RPMI7951 (cell line): ENCODE measurements around the gene PCDHA3. TPM values are rescaled to one million over a fixed set of nuclear protein-coding genes. Genes with fewer than 3 reads are reported as not detected.
"Not testable (repeated sequence)": the region's sequence is repeated elsewhere in the genome, so short reads cannot be mapped to it uniquely, and the experiment has no call there.

ENCODE experiments used
- DNase-seq: peaks from one replicate; pipeline ENCODE4 v3.0.0-alpha.2; 2012; ENCODE audit warnings: low read depth
- total RNA-seq: library from RNA; depleted of rRNA; stranded (reverse); fragments of >200 nt; shearing (Covaris generic); gene quantifications from 2 replicates; pipeline ENCODE4 v1.2.3, GENCODE V29; 2014; rRNA removed

Gene PCDHA3
- not detected in 2 replicates for total RNA-seq

DNA sequence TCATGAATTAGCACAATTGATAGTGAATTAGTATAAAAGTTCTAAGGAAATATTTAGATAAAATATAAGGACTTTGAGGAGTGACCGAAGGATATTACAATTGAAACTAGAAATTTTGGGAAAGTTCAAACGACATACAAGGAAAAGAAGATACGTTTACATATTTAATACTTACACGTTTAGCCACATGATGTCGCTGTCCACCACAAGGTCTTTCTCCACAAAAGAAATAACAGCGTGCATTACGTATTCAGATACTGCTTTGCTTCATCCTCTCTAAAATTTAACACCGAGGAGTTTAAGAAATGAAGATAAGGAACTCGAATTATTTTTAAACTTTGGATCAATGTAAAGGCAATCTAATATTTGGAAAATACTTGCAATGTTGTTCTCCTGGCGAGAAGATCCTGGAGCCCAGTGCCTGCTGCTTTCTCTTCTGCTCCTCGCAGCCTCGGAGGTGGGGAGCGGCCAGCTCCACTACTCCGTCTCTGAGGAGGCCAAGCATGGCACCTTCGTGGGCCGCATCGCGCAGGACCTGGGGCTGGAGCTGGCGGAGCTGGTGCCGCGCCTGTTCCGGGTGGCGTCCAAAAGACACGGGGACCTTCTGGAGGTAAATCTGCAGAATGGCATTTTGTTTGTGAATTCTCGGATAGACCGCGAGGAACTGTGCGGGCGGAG, at the start of gene PCDHA3:
Gene PCDHA3, plus strand, starts transcription at position 242 of the 678 bp plus-strand sequence.
- peak; percentile 15 for DNase-seq

GRCh38 chr5:140753561-140753960, 47.3 kb upstream of the PCDHA3 start:
- DNase-seq = no peak

DNA sequence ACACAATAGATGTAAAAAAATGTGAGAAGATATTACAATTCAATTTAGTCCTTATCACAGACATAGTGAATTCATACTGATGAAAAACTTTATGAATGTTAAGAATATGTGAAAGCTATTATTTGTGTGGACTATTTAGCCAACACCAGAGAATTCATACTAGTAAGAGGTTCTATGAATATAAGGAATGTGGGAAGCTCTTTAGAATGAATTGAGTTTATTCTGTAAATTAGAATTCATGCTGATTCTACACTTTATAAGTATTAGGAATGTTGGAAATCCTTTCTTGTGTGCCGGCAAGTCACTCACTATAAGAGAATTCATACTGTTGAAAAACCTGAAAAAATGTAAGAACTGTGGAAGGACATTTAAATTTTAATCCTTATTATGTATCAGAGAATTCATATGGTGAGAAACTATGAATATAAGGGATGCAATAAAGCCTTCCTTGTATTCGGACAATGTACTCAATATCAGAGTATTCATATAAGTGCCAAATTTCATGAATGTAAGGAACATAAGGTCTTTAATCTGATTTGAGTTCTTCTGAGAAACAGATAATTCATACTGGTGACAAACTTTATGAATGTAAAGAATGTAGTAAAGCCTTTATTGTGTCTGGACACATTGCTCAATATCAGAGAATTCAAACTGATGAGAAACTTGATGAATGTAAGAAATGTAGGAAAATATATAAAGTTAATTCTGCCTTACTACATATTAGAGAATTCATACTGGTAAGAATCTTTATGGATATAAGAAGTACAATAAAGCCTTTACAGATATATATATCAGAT, 36.5 kb upstream of the PCDHA3 start:
- peak; percentile 0 for DNase-seq

- DNase-seq = no peak
Measured at GRCh38 chr5:140767444-140767843, 33.4 kb upstream of the PCDHA3 start.

- no peak for DNase-seq
Measured at GRCh38 chr5:140780512-140780911, 20.3 kb upstream of the PCDHA3 start.

DNA sequence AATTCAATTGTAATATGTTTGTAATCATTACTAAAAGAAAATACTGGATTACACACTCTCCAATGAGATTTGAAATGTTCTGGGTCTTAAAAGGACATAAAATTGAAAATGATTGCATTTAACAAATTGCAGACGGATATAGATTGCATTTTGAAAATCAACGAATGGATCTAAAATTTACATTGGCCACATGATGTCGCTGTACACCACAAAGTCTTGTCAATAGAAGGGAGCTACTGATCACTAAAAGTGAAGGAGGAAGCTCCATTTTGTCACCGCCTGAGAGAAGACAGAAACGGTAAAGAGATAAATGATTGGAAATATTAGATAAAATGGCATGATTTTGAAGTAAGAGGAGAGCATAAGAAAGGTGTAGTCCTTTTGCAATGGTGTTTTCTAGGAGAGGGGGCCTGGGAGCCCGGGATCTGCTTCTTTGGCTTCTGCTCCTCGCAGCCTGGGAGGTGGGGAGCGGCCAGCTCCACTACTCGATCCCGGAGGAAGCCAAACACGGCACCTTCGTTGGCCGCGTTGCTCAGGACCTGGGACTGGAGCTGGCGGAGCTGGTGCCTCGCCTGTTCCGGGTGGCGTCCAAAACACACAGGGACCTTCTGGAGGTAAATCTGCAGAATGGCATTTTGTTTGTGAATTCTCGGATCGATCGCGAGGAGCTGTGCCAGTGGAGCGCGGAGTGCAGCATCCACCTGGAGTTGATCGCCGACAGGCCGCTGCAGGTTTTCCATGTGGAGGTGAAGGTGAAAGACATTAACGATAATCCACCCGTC, 14.8 kb upstream of the PCDHA3 start, which contains the start of gene PCDHA1:
Gene PCDHA1, plus strand, starts transcription at position 236 of the 782 bp plus-strand sequence.
- DNase-seq = peak; percentile 8

DNA sequence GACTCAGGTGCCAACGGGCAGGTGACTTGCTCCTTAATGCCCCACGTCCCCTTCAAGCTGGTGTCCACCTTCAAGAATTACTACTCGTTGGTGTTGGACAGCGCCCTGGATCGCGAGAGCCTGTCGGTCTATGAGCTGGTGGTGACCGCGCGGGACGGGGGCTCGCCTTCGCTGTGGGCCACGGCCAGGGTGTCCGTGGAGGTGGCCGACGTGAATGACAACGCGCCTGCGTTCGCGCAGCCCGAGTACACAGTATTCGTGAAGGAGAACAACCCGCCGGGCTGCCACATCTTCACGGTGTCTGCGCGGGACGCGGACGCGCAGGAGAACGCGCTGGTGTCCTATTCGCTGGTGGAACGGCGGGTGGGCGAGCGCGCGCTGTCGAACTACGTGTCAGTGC, 13.4 kb upstream of the PCDHA3 start:
- not testable (repeated sequence) for DNase-seq

GRCh38 chr5:140787849-140788504, 12.9 kb upstream of the PCDHA3 start:
- DNase-seq = not testable (repeated sequence)

GRCh38 chr5:140791089-140791488, 9.8 kb upstream of the PCDHA3 start:
- DNase-seq = no peak

DNA sequence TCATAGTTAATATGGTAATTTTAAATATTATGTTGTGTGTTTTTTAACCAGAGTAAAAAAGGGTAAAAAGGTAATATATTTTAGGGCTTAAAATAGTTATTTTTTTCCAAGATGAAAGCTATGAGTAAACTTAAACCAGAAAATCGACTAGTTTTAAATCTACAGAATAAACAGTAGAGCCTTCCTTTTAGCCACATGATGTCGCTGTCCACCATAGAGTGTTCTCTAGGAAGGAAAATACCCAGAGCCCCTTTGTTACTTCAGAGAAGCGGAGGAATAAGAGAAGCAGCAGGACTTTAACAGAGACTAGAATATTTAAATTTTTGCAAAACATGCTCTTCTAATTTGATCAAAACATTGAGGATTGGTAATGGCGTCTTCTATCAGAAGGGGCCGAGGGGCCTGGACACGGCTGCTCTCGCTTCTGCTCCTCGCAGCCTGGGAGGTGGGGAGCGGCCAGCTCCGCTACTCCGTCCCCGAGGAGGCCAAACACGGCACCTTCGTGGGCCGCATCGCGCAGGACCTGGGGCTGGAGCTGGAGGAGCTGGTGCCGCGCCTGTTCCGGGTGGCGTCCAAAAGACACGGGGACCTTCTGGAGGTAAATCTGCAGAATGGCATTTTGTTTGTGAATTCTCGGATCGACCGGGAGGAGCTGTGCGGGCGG, 6.1 kb upstream of the PCDHA3 start, which contains the start of gene PCDHA2:
Gene PCDHA2, plus strand, starts transcription at position 258 of the 664 bp plus-strand sequence.
- no peak for DNase-seq

- DNase-seq = no peak
Measured at GRCh38 chr5:140795259-140795641, 5.6 kb upstream of the PCDHA3 start.

DNA sequence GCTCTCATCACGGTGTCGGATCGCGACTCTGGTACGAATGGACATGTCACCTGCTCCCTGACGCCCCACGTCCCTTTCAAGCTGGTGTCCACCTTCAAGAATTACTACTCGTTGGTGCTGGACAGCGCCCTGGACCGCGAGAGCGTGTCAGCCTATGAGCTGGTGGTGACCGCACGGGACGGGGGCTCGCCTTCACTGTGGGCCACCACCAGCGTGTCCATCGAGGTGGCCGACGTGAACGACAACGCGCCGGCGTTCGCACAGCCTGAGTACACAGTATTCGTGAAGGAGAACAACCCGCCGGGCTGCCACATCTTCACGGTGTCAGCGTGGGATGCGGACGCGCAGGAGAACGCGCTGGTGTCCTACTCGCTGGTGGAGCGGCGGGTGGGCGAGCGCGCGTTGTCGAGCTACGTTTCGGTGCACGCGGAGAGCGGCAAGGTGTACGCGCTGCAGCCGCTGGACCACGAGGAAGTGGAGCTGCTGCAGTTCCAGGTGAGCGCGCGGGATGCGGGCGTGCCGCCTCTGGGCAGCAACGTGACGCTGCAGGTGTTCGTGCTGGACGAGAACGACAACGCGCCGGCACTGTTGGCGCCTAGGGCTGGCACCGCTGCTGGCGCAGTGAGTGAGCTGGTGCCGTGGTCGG, 4.7 kb upstream of the PCDHA3 start:
- DNase-seq = not testable (repeated sequence)

DNA sequence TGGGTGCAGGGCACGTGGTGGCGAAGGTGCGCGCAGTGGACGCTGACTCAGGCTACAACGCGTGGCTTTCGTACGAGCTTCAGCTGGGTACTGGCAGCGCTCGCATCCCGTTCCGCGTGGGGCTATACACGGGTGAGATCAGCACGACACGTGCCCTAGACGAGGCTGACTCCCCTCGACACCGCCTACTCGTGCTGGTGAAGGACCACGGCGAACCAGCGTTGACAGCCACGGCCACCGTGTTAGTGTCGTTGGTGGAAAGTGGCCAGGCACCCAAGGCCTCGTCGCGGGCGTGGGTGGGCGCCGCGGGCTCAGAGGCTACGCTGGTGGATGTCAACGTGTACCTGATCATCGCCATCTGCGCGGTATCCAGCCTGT, 4.2 kb upstream of the PCDHA3 start:
- no peak for DNase-seq

- DNase-seq = no peak
Measured at GRCh38 chr5:140801494-140801841, 611 bp downstream of the PCDHA3 start.

GRCh38 chr5:140802381-140802780, 1.5 kb downstream of the PCDHA3 start:
- DNase-seq = not testable (repeated sequence)

DNA sequence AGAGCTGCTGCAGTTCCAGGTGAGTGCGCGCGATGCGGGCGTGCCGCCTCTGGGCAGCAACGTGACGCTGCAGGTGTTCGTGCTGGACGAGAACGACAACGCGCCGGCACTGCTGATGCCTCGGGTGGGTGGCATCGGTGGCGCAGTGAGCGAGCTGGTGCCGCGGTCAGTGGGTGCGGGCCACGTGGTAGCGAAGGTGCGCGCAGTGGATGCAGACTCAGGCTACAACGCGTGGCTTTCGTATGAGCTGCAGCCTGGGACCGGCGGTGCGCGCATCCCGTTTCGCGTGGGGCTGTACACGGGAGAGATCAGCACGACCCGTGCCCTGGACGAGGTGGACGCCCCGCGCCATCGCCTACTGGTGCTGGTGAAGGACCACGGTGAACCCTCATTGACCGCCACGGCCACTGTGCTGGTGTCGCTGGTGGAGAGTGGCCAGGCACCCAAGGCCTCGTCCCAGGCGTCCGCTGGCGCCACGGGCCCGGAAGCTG, 2.0 kb downstream of the PCDHA3 start:
- DNase-seq = no peak

DNA sequence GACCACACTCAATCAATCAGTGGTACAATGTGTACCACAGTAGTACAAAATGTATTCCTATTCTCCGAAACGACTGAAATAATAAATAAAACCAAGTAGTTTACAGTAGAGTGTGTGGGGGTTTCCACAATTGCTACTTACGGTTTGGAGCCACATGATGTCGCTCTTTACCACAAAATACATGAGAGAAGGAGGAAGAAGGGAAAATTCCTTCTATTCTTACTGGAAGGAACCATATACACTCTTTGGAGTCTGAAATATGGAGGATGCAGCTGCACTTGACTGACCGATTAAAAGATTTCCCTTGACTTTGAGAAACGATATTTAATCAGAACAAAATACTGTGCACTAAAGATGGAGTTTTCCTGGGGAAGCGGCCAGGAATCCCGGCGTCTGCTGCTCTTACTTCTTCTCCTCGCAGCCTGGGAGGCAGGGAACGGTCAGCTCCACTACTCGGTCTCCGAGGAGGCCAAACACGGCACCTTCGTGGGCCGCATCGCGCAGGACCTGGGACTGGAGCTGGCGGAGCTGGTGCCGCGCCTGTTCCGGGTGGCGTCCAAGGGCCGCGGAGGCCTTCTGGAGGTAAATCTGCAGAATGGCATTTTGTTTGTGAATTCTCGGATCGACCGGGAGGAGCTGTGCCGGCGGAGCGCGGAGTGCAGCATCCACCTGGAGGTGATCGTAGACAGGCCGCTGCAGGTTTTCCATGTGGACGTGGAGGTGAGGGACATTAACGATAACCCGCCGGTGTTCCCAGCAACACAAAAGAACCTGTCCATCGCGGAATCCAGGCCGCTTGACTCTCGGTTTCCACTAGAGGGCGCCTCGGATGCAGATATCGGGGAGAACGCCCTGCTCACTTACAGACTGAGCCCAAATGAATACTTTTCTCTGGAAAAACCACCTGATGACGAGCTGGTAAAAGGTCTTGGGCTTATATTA, 6.2 kb downstream of the PCDHA3 start, which contains the start of gene PCDHA4:
Gene PCDHA4, plus strand, starts transcription at position 235 of the 942 bp plus-strand sequence.
- DNase-seq = peak; percentile 7

DNA sequence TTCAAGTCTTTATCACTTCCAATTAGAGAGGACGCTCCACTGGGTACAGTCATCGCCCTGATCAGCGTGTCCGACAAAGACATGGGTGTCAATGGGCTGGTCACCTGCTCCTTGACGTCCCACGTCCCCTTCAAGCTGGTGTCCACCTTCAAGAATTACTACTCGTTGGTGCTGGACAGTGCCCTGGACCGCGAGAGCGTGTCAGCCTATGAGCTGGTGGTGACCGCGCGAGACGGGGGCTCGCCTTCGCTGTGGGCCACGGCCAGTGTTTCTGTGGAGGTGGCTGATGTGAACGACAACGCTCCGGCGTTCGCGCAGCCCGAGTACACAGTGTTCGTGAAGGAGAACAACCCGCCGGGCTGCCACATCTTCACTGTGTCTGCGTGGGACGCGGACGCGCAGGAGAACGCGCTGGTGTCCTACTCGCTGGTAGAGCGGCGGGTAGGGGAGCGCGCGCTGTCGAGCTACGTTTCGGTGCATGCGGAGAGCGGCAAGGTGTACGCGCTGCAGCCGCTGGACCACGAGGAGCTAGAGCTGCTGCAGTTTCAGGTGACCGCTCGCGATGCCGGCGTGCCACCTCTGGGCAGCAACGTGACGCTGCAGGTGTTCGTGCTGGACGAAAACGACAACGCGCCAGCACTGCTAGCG, 7.5 kb downstream of the PCDHA3 start:
- not testable (repeated sequence) for DNase-seq

DNA sequence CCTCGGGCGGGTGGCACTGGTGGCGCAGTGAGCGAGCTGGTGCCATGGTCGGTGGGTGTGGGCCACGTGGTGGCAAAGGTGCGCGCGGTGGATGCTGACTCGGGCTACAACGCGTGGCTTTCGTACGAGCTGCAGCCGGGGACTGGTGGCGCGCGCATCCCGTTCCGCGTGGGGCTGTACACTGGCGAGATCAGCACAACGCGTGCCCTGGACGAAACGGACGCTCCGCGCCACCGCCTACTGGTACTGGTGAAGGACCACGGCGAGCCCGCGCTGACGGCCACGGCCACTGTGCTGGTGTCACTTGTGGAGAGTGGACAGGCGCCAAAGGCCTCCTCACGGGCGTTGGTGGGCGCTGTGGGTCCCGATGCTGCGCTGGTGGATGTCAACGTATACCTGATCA, 8.0 kb downstream of the PCDHA3 start:
- DNase-seq = no peak
